GM21526 (cell line): ENCODE results near the gene MSI2.

ENCODE experiments used
- ATAC-seq: cut with Tn5 transposase; IDR thresholded peaks from one replicate; pipeline ENCODE4 v1.9.1; 2021; ENCODE audit warnings: moderate library complexity; ENCODE audit not compliant: unreplicated experiment, low FRiP score

Gene MSI2

DNA sequence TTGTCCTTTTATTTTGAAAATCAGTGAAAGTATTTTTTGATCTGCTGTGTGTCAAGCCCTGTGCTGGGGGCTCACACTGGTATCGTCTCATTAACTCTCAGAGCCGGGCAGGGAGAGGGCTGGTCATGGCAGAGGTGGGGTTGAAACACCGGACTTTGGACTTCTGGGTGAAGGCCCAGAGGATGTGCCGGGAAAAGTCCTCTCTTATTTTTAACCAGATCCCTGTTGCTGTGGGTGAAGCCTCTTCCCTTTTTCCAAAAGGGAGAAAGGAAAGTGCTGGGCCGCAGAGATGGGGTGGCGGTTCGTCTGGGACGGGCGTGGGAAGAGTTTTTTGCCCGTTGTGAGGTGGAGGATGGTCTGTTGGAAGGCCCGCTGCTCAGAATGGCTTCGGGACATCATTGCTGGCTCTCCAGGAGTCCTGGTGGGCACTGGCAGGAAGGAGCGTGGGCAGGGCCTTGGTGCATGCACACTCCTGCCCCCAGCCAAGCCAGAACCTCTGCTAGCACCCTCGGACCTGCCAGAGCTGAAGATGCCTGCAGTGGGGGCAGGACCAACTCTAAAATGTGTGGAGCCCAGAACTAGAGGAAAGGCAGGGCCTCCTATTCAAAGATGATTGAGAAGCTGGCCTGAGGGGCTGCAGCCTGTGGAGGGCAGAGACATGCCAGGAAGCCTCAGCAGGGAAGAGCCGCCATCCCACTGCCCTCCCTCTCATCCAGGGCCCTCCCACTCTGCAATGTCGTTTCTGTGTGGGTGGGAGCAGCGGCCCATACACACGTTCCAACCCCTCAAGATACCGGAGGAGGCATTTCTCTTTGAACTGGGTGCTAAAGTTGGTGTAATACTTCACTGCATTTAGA is 275.6 kb downstream of the MSI2 start:
- ATAC-seq, result no peak

DNA sequence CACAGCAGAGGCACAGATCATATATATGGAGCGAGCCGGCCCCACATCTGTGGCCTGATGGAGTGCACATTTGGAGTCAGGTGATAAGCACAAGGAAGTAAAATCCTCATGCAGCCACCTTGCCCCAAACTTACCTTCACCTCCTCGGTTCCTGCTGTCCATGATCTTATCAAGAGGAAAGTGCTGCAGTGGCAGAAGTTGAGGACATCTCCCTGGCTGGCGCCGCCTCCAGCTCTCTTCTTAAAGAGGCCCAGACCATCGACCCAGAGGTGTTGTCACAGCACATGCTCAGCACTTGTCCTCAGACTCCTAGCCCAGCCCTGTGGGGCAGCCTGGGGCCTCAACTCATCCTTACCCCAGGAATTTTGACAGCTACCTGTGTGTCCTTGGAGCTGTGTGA is 276.2 kb downstream of the MSI2 start:
- ATAC-seq, result no peak

DNA sequence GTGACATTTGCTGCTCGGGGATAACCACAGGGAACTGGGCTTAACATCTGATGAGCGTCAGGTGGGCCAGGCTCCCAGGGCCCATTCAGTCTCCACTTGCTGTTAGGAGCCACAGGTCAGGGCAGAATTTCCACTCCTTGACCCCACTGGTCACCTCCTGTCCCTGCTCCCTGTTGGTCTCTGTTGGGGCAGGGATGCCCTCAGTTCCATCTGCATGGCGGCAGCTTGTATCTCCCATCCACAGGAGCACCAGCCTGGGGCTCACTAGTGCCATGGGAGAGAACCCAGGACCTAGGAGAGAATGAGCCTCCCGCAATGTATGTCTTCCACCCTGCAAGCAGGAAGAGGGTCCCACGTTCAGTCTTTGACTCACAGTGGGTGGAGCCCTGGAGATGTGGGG is 276.6 kb downstream of the MSI2 start:
- ATAC-seq, result no peak

DNA sequence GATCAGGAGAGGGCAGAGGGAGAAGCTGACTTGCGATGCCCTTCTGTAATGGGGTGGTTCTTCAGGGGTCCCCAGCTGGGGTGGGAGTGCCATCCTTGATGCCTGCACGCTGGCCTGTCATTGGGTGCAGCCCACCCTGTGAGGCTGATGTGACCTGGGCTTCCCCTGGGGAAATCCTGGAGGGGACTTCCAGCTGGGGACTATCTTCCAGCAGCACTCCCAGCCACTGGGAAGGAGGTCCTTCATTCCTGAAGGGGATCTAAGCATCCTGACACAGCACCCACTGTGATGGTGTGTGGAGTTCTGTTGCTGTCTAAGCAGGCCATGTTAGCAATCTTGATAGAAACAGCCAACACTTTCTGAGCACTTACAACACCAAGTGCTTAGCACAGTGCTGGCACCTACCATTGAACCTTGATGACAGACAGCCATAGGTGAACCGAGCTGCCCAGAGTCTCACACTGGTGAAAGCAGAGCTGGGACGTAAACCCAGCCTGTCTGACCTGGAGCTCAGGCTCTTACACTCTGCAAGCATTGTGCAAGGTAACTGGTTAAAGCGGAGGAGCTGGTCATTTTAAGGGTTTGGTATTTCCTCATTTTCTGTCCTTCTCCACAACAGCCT is 277.5 kb downstream of the MSI2 start:
- no peak for ATAC-seq

DNA sequence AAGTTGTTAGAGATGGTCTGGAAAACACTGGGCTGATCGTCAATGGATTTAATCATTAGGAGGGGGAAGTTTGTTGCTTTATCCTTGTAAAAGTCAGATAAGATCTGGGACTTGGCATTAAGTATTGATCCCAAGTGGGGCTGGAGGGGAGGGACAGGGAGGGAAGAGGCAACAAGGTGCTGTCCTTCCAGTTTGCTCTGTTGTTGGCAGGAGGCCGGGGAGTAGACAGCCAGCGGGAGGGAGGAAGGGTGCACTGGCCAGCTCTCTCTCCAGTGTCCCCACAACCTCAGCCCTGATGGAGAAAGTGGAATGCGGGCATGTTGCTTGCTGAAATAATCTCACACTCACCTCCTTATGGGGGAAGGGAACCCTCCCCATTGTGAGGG is 278.5 kb downstream of the MSI2 start:
- no peak for ATAC-seq

DNA sequence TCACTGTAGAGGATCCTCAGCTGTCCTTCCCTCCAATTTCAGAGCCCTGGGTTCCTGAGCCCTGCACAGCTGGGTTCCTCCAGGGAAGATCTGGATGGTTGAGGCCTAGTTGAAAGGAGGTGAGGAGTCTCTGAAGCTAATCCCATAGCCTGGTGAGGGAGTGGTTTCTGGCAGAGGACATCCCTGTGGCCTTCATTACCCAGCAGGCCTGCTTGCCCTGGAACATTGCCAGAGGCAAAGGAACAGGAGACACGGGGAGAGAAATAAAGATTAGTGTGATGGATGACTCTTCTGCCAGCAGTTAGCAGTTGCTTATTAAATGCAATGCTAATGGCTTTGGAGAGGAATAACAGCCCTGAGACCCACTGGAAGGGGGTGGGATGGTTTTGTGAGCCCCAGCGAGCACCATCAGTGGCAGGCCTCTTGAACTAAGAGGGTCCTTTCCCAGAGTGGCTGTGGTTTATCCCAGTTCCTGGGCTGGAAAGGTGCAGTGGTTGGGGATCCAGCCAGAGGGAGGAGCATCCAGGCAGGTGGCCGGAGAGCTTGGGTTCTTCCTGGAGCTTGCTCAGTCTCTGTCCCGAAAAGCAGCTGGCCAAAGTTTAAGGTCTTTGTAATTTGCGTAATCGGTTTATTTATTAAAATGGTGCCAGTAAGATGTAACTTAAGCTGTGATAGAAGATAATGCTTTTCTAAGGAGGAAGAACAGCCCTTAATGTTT is 279.1 kb downstream of the MSI2 start:
- ATAC-seq, result no peak

DNA sequence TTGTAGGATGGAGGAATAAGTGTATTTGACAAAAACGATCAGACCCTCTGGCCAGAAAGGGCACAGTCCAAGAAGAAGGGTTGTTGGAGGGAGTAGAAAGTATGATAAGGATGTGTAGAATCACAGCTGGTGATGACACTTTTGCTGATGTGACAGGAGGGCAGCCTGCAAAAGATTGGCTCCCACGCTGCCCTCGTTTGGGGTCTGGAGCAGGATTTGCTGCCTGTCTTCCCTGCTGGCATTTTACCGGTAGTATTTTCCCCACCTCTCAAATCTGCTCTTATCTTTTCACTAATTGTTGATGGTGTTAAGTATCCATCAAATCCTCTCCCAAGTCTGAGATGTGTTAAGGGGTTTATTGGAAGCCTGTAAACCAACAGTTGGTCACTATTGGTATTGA is 280.0 kb downstream of the MSI2 start:
- no peak for ATAC-seq

DNA sequence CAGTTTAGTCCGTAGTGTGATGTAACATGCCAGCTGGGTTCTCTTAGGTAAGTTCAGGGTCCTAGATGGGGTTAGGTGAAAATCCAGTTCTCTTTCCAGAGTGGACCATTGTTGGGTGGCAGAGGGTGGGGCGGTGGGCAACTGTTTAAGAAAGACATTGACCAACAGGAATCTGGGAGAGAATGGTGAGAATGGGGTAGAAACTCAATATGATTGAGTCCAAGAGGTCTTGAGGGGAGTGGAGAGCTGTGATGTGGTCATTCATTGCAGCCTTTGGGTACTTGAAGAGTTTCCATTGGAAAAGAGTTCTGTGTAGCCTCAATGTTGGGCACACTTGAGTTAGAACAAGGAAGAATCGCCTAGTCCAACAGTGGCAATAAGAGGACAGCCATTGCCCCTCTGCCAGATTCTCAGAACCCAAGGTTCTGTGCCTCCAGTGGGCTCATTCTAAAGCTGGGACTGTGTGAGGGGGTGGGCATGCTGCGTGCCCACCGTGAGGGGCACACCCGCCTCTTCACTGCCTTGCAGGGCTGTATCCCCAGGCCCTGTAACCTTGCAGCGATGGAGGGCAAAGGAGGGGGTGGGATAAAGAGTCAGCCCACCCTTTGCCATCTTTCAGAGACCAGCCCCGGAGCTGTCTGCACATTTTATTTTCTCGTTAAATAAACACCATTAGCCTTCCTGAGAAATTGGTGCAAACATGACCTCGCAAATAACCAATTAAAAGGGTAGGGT is 280.6 kb downstream of the MSI2 start:
- no peak for ATAC-seq

DNA sequence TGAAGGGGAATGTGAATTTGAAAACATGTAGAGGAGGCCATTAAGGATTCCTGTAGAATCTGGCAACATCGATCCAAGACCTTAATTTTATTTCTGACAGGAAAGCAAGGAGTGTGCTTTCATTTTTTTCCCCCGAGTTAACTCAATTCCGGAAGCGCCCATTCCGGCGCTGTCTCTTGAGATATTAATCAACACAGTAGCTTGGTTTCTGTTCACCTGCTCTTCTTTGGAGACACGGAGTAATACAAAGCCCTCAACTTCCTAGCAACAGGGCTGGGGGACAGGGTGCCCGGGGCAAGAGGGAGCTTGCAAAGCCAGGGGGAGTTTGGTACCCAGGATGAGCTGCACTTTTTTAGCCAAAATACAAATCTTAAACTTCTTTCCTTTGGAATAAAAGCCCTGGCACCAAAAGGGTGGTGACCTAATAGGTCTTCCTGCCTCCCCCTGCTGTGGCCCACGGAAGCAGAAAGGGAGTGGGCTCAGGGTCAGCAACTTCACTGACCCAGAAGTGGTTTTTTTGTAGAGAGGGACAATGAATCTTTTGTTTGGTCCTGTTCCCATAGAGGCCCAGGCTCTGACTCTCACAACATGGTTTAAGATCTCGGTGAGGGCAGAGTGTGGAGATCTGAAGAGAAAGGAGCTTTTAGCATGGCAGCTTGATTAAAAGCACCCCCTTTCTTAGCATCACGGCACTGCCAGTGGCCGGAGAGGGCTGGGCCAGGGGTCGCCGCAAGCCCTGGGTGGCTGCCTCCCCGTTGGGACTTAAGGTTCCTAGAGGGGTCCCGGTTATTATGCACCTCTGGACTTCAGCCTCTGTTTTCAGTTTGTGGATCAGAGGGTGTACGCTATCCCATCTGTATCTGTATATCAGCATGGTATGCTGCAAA is 281.4 kb downstream of the MSI2 start:
- ATAC-seq, result no peak

DNA sequence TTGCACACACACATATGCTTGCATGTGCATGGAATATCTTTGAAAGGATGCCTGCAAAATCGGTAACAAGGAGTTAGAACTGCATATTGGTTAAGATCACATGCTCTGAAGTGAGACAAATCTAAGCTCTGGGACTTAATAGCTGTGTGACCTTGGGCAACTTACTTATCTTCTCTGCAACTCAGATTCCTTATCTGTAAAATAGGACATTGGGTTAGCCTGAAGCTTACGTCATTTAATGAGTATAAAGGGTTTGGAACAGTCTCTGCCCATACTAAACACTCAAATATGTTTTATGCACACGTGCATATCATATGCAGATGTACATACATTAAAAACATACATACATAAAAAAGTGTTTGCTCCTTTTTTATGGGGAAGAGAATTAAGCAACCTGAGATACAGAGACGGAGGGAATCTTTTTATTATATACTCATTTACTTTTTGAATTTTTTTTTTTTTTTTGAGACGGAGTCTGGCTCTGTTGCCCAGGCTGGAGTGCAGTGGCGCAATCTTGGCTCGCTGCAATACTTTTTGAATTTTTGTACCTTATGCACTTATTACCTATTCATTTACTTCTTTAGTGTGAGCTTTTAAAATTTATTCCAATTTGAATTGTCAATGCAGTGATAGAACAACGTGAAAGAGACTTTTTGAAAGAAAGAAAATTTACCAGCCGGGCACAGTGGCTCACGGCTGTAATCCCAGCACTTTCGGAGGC is 282.6 kb downstream of the MSI2 start:
- ATAC-seq, result no peak

DNA sequence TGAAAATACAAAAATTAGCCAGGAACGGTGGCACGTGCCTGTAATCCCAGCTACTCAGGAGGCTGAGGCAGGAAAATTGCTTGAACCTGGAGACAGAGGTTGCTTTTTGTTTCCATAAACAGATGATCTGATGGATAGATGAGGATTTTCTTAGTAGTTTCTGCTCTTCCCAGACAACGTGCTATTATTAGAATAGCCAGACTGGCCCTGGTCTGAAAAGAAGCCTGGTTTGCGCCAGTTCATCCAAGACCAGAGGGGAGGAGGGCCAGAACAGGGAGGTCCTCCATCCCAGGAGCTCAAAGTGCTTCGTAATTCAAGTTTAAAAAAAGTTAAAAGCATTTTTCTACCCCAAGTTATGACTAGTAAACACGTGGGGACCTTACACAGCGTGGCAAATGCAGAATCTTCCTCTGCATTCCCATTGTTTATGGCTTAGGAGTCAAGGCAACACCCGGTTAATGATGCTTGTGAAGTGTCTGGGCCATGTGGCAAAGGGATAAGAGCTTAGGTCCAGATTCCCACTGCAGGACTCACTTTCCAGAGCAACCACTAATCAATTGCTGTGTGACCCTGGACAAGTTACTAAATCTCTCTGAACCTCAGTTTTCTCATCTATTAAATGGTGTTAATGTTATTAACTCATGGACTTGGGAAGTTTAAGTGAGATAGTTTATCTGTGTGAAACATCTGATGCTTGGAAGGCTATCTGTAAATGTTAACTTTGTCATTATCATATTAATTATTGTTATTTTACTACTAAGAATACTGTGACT is 283.4 kb downstream of the MSI2 start:
- ATAC-seq, result no peak

DNA sequence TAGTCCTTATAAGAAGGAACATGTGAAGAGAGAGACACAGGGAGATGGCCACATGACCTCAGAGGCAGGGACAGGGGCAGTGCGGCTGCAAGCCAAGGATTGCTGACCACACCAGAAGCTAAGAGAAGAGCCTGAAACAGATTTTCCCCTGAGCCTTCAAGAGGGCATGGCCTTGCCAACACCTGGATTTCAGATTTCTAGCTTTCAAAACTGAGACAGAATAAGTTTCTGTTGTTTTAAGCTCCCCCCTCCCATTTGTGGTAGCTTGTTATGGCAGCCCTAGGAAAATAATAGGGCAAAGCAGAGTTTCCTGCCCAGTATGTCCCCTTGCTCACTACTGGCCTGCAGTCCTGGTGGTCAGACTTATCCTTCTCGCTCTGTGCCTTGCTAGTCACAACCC is 284.3 kb downstream of the MSI2 start:
- ATAC-seq, result no peak

DNA sequence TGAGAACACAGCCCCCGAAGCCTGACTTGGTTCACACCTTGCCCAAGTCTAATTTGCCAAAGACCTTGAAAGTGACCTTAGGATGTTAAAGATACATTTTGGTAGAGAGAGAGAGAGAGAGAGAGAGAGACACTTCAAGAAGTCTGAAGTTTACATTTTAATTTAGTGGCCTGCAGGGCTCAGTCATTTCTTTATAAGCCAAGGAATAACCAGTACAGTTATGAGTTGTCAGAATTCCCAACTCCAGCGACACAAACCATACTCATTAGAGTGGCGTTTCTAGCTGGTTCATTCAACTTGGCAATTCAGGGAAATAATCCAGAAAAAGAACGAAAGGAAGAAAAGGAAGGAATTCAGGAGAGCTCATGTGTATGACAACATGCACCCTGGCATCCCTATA is 284.7 kb downstream of the MSI2 start:
- no peak for ATAC-seq

DNA sequence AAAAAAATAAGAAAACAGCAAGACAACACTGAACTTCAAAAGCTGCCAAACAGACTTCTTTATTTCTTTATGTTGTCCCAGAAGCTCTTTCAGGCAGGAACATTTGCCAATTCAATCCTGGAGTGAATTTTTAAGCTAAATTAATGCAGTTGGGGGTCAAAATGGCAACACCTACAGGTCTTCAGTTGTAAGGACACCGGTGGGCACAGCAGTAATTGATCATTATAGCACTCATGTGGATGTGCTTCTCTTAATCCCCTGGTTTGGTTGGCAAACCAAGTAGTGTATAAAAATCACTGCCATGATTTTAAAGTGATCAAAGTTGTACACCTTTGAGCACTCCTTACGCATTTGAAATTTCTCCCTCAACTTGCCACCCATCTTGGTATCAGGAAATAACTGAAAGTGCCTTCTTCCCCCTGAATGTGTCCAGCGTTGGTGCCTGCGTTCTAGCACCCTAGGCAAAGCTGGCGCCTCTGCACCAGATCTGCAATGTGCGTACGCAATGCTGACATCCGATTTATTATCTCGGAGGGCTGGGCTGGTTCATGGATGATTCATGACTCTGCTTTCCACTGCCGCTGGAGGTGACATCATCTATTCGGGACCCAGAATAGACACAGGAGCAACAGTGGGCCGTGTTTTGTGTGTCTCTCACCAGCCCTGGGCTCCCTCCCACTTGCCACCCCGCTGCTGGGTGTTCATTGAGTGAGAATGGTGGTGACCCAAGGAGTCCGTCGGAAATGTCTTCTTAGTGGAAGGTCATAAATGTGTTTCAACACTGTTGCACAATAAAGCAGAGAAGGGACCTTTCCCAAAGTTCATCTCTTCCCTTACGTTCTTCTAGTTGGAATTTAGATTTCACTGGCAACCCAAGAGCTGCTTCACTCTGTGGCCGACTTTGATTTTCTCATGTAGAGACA is 285.4 kb downstream of the MSI2 start:
- no peak for ATAC-seq

DNA sequence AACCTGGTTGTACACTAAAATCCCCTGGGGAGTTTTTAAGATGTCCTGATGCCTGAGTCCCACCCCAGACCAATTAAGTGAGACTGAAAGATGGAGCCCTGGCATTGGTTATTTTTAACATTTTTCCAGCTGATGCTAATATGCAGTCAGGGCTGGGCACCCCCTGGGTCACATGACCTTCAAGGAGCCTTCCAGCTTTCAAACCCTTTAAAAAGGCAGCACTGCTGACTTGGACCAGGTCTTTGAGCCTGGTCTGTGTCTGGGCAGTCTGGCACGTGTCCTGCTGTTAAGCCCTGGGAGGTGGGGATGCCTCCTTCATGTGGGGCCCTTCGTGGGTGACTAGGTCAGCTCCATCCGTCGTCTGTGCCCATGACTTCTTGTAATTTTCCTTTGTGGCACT is 286.2 kb downstream of the MSI2 start:
- ATAC-seq, result no peak

DNA sequence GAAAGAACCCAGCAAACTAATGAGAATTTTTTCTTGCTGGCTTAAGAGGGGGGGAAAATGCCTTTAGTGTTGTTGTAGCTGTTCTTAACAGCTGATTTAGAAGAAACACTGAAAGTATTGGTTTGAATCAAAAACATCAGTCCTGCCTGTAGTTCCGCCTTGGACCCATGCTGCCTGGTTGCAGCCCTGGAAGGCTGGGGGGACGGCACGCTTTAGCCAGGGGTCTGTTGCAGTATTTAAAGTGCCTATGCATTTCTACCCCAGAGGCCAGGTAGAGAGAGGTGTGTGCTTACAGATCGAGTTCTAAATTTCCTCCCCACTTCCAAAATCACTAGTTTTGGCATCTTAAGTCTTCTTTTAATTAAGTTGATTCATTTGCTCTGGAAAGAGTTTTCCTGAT is 286.9 kb downstream of the MSI2 start:
- ATAC-seq, result no peak

DNA sequence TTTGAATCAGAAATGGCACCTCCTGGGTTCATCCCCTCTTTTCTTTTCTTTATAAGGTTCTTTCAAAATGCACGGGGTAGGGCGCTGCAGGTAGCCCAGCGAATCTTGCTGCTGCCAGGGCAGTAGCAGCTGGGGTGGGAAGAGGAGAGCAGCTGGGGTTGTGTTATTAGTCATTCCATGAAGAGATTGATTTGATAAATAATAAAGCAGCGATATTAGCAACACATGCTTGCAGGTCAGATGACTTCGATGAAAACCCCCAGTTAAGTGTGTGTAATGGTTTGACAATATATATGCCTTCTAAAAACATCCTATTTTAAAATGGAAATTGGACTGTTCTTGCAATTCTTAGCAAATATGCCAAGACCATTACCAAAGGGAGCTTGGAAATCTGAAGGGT is 288.1 kb downstream of the MSI2 start:
- no peak for ATAC-seq
